ENCODE measurements around the gene NT5DC2. TPM values are rescaled to one million over a fixed set of nuclear protein-coding genes. Genes with fewer than 3 reads are reported as not detected.

NT5DC2 gene
- total RNA-seq (2022; extraction: Qiagen RNA extraction; ENCODE audit: low read depth) = 78.9 to 109 TPM (median 101 TPM) in 5 replicates

GRCh38 chr3:52533623-52534280 lies at the start of gene NT5DC2:
Gene NT5DC2, minus strand, starts transcription at chr3:52533857. Its CDS starts 120 bp downstream, at chr3:52533737.

GRCh38 chr3:52536369-52537164 lies 2.9 kb upstream of the NT5DC2 start, which contains the start of gene UQCC5:
Gene UQCC5, plus strand, starts transcription at chr3:52536605. Its CDS starts 151 bp downstream, at chr3:52536756.

DNA sequence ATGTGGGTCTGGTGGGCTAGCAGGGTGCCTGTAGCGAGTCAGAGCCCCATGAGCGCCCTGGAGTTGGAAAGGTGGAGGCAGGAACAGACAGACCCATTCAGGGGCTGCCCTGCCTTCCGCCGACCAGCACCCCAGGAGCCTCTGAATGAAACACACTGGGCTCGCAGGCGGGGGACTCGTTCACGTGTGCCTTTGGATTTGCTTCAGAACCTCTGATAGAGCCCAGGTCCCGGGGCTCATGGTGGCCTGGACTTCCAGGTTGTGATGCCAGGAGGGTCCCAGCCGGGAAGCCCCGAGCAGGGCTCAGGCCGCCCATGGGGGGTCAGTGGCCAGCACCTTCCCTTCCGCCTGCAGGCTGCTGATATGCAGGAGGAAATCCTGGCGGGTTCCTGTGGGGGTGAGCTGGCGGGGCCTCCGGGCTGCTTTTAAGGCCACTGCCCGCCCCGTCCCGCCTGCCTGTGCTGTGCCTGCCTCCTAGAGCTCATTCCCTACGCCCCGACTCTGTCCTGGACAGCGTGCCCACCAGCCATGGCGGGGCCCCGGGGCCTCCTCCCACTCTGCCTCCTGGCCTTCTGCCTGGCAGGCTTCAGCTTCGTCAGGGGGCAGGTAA lies 38.7 kb downstream of the NT5DC2 start, which contains the start of gene STAB1:
Gene STAB1 (plus strand): TSS at position 453 of the 610 bp plus-strand sequence. CDS start 76 bp downstream, at position 529.

Other genes with a start within 250 kb of the NT5DC2 start
- gene GLYCTK, start 246.0 kb downstream of the NT5DC2 start, total RNA-seq (2022; extraction: Qiagen RNA extraction; ENCODE audit: low read depth) = 3.2 to 4.9 TPM (median 4.7 TPM) in 5 replicates
- gene DNAH1, start 217.5 kb downstream of the NT5DC2 start, total RNA-seq (2022; extraction: Qiagen RNA extraction; ENCODE audit: low read depth) = 0.52 to 1.1 TPM (median 1.1 TPM) in 5 replicates
- gene BAP1, start 123.8 kb downstream of the NT5DC2 start, total RNA-seq (2022; extraction: Qiagen RNA extraction; ENCODE audit: low read depth) = 32.7 to 41.2 TPM (median 39.4 TPM) in 5 replicates
- 2.5 to 3.2 TPM (median 2.7 TPM) in 5 replicates for gene PHF7, start 123.2 kb downstream of the NT5DC2 start, total RNA-seq (2022; extraction: Qiagen RNA extraction; ENCODE audit: low read depth)
- gene SEMA3G, start 88.8 kb downstream of the NT5DC2 start, total RNA-seq (2022; extraction: Qiagen RNA extraction; ENCODE audit: low read depth) = 0.05 to 0.15 TPM (median 0.10 TPM) in 5 replicates
- gene TNNC1, start 79.8 kb downstream of the NT5DC2 start, total RNA-seq (2022; extraction: Qiagen RNA extraction; ENCODE audit: low read depth) = 1.2 to 1.5 TPM (median 1.4 TPM) in 5 replicates
- gene NISCH, start 78.3 kb downstream of the NT5DC2 start, total RNA-seq (2022; extraction: Qiagen RNA extraction; ENCODE audit: low read depth) = 12.3 to 15.0 TPM (median 13.4 TPM) in 5 replicates
- gene STAB1, start 38.5 kb downstream of the NT5DC2 start, total RNA-seq (2022; extraction: Qiagen RNA extraction; ENCODE audit: low read depth) = 0.05 TPM in 1 of 5 replicates, not detected in the others
- gene UQCC5, start 2.7 kb upstream of the NT5DC2 start, total RNA-seq (2022; extraction: Qiagen RNA extraction; ENCODE audit: low read depth) = 50.9 to 73.7 TPM (median 62.1 TPM) in 5 replicates
- 11.2 to 15.4 TPM (median 15.0 TPM) in 5 replicates for gene PBRM1, start 152.1 kb upstream of the NT5DC2 start, total RNA-seq (2022; extraction: Qiagen RNA extraction; ENCODE audit: low read depth)
- gene GNL3, start 152.2 kb upstream of the NT5DC2 start, total RNA-seq (2022; extraction: Qiagen RNA extraction; ENCODE audit: low read depth) = 96.1 to 184 TPM (median 103 TPM) in 5 replicates
- 34.1 to 43.1 TPM (median 37.2 TPM) in 5 replicates for gene GLT8D1, start 171.9 kb upstream of the NT5DC2 start, total RNA-seq (2022; extraction: Qiagen RNA extraction; ENCODE audit: low read depth)
- gene SPCS1, start 172.2 kb upstream of the NT5DC2 start, total RNA-seq (2022; extraction: Qiagen RNA extraction; ENCODE audit: low read depth) = 138 to 175 TPM (median 157 TPM) in 5 replicates
- 11.2 to 17.8 TPM (median 14.1 TPM) in 5 replicates for gene NEK4, start 237.1 kb upstream of the NT5DC2 start, total RNA-seq (2022; extraction: Qiagen RNA extraction; ENCODE audit: low read depth)
- not detected in 5 replicates for gene ITIH1, start 243.7 kb upstream of the NT5DC2 start, total RNA-seq (2022; extraction: Qiagen RNA extraction; ENCODE audit: low read depth)

Measured in A549 treated with CpdA at 1 μM for 4 hours (cell line).